HepG2 (cell line): Measurements from ENCODE around the gene RNF114. TPM values are rescaled to one million over a fixed set of nuclear protein-coding genes. Genes with fewer than 3 reads are reported as not detected.

Source experiments
- ARID5B ChIP-seq: IDR thresholded peaks from 2 replicates; pipeline ENCODE4 v1.4.0; 2020; ENCODE audit warnings: mild to moderate bottlenecking, missing genetic modification reagents
- CERS6 ChIP-seq: sonication (generic); formaldehyde crosslinking; IDR thresholded peaks from 2 replicates; pipeline ENCODE4 v1.5.0; 2020; ENCODE audit warnings: missing genetic modification reagents
- DPF2 ChIP-seq: sonication (generic); formaldehyde crosslinking; IDR thresholded peaks from 2 replicates; pipeline ENCODE4 v1.4.0; 2020; ENCODE audit warnings: mild to moderate bottlenecking, low read depth, missing genetic modification reagents, borderline replicate concordance
- GABPB1 ChIP-seq: IDR thresholded peaks from 2 replicates; pipeline ENCODE4 v1.6.1; 2016; ENCODE audit warnings: mild to moderate bottlenecking, missing genetic modification reagents, moderate library complexity, missing compliant biosample characterization
- HNF4A ChIP-seq: sonication (generic); formaldehyde crosslinking; IDR thresholded peaks from 2 replicates; pipeline ENCODE4 v1.4.0; 2020; ENCODE audit warnings: missing genetic modification reagents
- NCOR1 ChIP-seq: fragments of 200-600 bp; sonication (generic); IDR thresholded peaks from 2 replicates; pipeline ENCODE4 v1.7.0; 2017; ENCODE audit warnings: antibody characterized with exemption, low read length, borderline replicate concordance
- NONO ChIP-seq, 2 experiments: fragments of 450-650 bp in 1 of 2; sonication (generic) in 1 of 2; formaldehyde crosslinking in 1 of 2; IDR thresholded peaks in 1 of 2; conservative IDR thresholded peaks in 1 of 2; 2 replicates each; pipeline versions ENCODE4 v1.6.1 to v1.8.0; 2017 to 2022; ENCODE audit warnings: mild to moderate bottlenecking in 1 of 2, missing genetic modification reagents in 1 of 2, moderate library complexity in 1 of 2
- NR2C2 ChIP-seq: sonication (generic); formaldehyde crosslinking; IDR thresholded peaks from 2 replicates; pipeline ENCODE4 v1.4.0; 2020; ENCODE audit warnings: missing genetic modification reagents, mild to moderate bottlenecking, moderate library complexity, borderline replicate concordance
- NR2F6 ChIP-seq, 2 experiments: IDR thresholded peaks; 2 replicates each; pipeline ENCODE4 v1.6.1; 2016; ENCODE audit warnings: antibody characterized with exemption in 1 of 2, mild to moderate bottlenecking in 1 of 2
- SOX6 ChIP-seq, 2 experiments: fragments of 450-650 bp in 1 of 2; sonication (generic) in 1 of 2; formaldehyde crosslinking in 1 of 2; IDR thresholded peaks; 2 replicates each; pipeline versions ENCODE4 v1.4.0 to v1.6.1; 2017 to 2020; ENCODE audit warnings: antibody characterized with exemption in 1 of 2, mild to moderate bottlenecking in 1 of 2, missing genetic modification reagents in 1 of 2
- SP4 ChIP-seq: sonication (generic); formaldehyde crosslinking; IDR thresholded peaks from 2 replicates; pipeline ENCODE4 v1.8.1; 2023; ENCODE audit warnings: mild to moderate bottlenecking, missing genetic modification reagents
- STAG1 ChIP-seq: sonication (generic); formaldehyde crosslinking; IDR thresholded peaks from 2 replicates; pipeline ENCODE4 v1.4.0; 2020; ENCODE audit warnings: missing genetic modification reagents
- ZBTB7B ChIP-seq: sonication (generic); formaldehyde crosslinking; IDR thresholded peaks from 2 replicates; pipeline ENCODE4 v1.4.0; 2020; ENCODE audit warnings: missing genetic modification reagents
- ZFYVE20 ChIP-seq: sonication (generic); formaldehyde crosslinking; IDR thresholded peaks from 2 replicates; pipeline ENCODE4 v1.8.0; 2023; ENCODE audit warnings: low read depth, mild to moderate bottlenecking, moderate library complexity, missing genetic modification reagents, borderline replicate concordance
- ZNF292 ChIP-seq: sonication (generic); formaldehyde crosslinking; IDR thresholded peaks from 2 replicates; pipeline ENCODE4 v1.8.1; 2022; ENCODE audit warnings: mild to moderate bottlenecking, low read depth, missing genetic modification reagents, borderline replicate concordance
- ZNF383 ChIP-seq: sonication (generic); formaldehyde crosslinking; IDR thresholded peaks from 2 replicates; pipeline ENCODE4 v1.4.0; 2020; ENCODE audit warnings: missing genetic modification reagents, mild to moderate bottlenecking, borderline replicate concordance
- ZNF549 ChIP-seq: sonication (generic); formaldehyde crosslinking; IDR thresholded peaks from 2 replicates; pipeline ENCODE4 v1.5.0; 2020; ENCODE audit warnings: missing genetic modification reagents
- ZNF556 ChIP-seq: sonication (generic); formaldehyde crosslinking; IDR thresholded peaks from 2 replicates; pipeline ENCODE4 v1.4.0; 2020; ENCODE audit warnings: mild to moderate bottlenecking, missing genetic modification reagents, borderline replicate concordance
- polyA plus RNA-seq, 8 experiments: library from polyadenylated mRNA; depleted of rRNA in 3 of 8; stranded (reverse) in 7 of 8; unstranded in 1 of 8; fragments of >200 nt; fragmentation: Illumina TruSeq in 4 of 8; extraction: Trizol in 4 of 8; gene quantifications; 2 replicates each; pipeline versions ENCODE4 v1.2.1 to v1.2.3, GENCODE V29; 2011 to 2016; ENCODE audit warnings: low read depth in 4 of 8, missing spikeins in 1 of 8, mixed read lengths in 1 of 8; ENCODE audit not compliant: insufficient read depth in 1 of 8
- total RNA-seq, 5 experiments: library from RNA; depleted of rRNA; stranded (reverse); fragments of >200 nt; fragmentation: Illumina TruSeq; extraction: Trizol; gene quantifications; 2 replicates each; pipeline ENCODE4 v1.2.3, GENCODE V29; 2016; ENCODE audit warnings: low read depth in 1 of 5
- TF ChIP-seq, protein P1 (sequence below): sonication (generic); formaldehyde crosslinking; IDR thresholded peaks from 2 replicates; pipeline ENCODE4 v1.9.0; 2021; ENCODE audit warnings: missing genetic modification reagents, borderline replicate concordance
- TF ChIP-seq, protein P2 (sequence below): IDR thresholded peaks from 2 replicates; pipeline ENCODE4 v1.6.1; 2012; ENCODE audit warnings: inconsistent platforms

Gene RNF114
- total and polyA plus RNA-seq, 2 of the 13 experiments (the other 11 are each of a cell fraction or from before 2014, with no cell fraction given), result 119 to 126 TPM

- TF ChIP-seq ZBTB7B, result peak; percentile 89
- TF ChIP-seq NR2C2 (CRISPR knock-in tag), result peak; percentile 86
- 0 out of 2 replicates have a peak, but pooled peaks have one; percentile 52 for TF ChIP-seq SP4 (CRISPR knock-in tag)
- 0 out of 2 replicates have a peak, but pooled peaks have one; percentile 28 for TF ChIP-seq NCOR1
- no peak for TF ChIP-seq DPF2 (CRISPR knock-in tag)
- TF ChIP-seq ZNF383 (CRISPR knock-in tag), result no peak
- TF ChIP-seq ARID5B (CRISPR knock-in tag), result 0 out of 2 replicates have a peak, but pooled peaks have one; percentile 38
- TF ChIP-seq ZNF556 (CRISPR knock-in tag), result no peak
- peak; percentile 84 for TF ChIP-seq HNF4A
- TF ChIP-seq CERS6 (CRISPR knock-in tag), result no peak
- TF ChIP-seq ZNF549 (CRISPR knock-in tag), result peak; percentile 49; the same call in 1 of the 2 replicates
- no peak for TF ChIP-seq ZFYVE20 (CRISPR knock-in tag)
- TF ChIP-seq ZNF292 (CRISPR knock-in tag), result peak; percentile 55; the same call in 1 of the 2 replicates
- no peak for TF ChIP-seq NONO (IDR thresholded peaks at IDR 0.05)
- peak; percentile 61; the same call in 1 of the 2 replicates for TF ChIP-seq NONO (CRISPR knock-in tag; conservative IDR thresholded peaks at IDR 0.05)
- no peak for TF ChIP-seq SOX6 (IDR thresholded peaks at IDR 0.05)
- 0 out of 2 replicates have a peak, but pooled peaks have one; percentile 27 for TF ChIP-seq SOX6 (CRISPR knock-in tag; IDR thresholded peaks at IDR 0.05)
- TF ChIP-seq, protein P1, sequence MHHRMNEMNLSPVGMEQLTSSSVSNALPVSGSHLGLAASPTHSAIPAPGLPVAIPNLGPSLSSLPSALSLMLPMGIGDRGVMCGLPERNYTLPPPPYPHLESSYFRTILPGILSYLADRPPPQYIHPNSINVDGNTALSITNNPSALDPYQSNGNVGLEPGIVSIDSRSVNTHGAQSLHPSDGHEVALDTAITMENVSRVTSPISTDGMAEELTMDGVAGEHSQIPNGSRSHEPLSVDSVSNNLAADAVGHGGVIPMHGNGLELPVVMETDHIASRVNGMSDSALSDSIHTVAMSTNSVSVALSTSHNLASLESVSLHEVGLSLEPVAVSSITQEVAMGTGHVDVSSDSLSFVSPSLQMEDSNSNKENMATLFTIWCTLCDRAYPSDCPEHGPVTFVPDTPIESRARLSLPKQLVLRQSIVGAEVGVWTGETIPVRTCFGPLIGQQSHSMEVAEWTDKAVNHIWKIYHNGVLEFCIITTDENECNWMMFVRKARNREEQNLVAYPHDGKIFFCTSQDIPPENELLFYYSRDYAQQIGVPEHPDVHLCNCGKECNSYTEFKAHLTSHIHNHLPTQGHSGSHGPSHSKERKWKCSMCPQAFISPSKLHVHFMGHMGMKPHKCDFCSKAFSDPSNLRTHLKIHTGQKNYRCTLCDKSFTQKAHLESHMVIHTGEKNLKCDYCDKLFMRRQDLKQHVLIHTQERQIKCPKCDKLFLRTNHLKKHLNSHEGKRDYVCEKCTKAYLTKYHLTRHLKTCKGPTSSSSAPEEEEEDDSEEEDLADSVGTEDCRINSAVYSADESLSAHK (CRISPR knock-in tag), result no peak
- 0 out of 2 replicates have a peak, but pooled peaks have one; percentile 16 for TF ChIP-seq GABPB1 (CRISPR knock-in tag)
- peak; percentile 64 for TF ChIP-seq NR2F6 (IDR thresholded peaks at IDR 0.05)
- TF ChIP-seq NR2F6 (CRISPR knock-in tag; IDR thresholded peaks at IDR 0.05), result peak; percentile 83; the same call in 1 of the 2 replicates
- TF ChIP-seq, protein P2, sequence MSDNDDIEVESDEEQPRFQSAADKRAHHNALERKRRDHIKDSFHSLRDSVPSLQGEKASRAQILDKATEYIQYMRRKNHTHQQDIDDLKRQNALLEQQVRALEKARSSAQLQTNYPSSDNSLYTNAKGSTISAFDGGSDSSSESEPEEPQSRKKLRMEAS, result 0 out of 2 replicates have a peak, but pooled peaks have one; percentile 25
- TF ChIP-seq STAG1 (CRISPR knock-in tag), result no peak
Observed at GRCh38 chr20:49904440-49905214, 31.6 kb upstream of the RNF114 start (continued).
